ENCODE measurements around the gene GNG7. TPM values are rescaled to one million over a fixed set of nuclear protein-coding genes. Genes with fewer than 3 reads are reported as not detected.
A peak's percentile ranks its signal among the peaks of the same experiment; 100 is the strongest.
"Not testable (repeated sequence)": the region's sequence is repeated elsewhere in the genome, so short reads cannot be mapped to it uniquely, and the experiment has no call there.

Gene GNG7
- total RNA-seq, 2 donors from 2014 or later = 8.7 to 22.9 TPM

- H3K27ac ChIP-seq; intact Hi-C loops (cut with DNase I): not testable (repeated sequence)
- TF ChIP-seq POLR2AphosphoS5 (IDR thresholded peaks at IDR 0.05) = peak; percentile 11
These were observed 130.3 kb downstream of the GNG7 start for GRCh38 chr19:2572152-2572551.

GRCh38 chr19:2569596-2570465, 132.7 kb downstream of the GNG7 start:
- DNase-seq (ENCODE audit: low spot score) = no peak
- intact Hi-C loops (cut with DNase I) = no loop called here
- Histone ChIP-seq H3K4me1 (replicated peaks) (no peaks in the 10 kb centered on the region), H3K9me3 (no peaks in the 10 kb centered on the region), H3K4me3 (no peak overlapping the region), H3K36me3 (no peaks in the 10 kb centered on the region), H3K27ac (no peak overlapping the region), H3K27me3 (replicated peaks; ENCODE audit: insufficient read depth) (no peaks in the 10 kb centered on the region)
- TF ChIP-seq POLR2A (IDR thresholded peaks at IDR 0.05) (no peak), CTCF (IDR thresholded peaks at IDR 0.05) (no peak), POLR2AphosphoS5 (IDR thresholded peaks at IDR 0.05) (no peak)
- 88% methylated on average over 21 of the region's 21 CpGs for WGBS

More at GRCh38 chr19:2572152-2572551, 130.3 kb downstream of the GNG7 start:
- H3K36me3 ChIP-seq; H3K4me3 ChIP-seq; H3K9me3 ChIP-seq; H3K27me3 ChIP-seq (replicated peaks; ENCODE audit: insufficient read depth); DNase-seq (ENCODE audit: low spot score); H3K4me1 ChIP-seq (replicated peaks): not testable (repeated sequence)
- WGBS = 57% methylated on average over 12 of the region's 12 CpGs

- no peaks in the 10 kb centered on the region for H3K27me3 ChIP-seq (replicated peaks; ENCODE audit: insufficient read depth)
- DNase-seq (ENCODE audit: low spot score) = no peak
- no peaks in the 10 kb centered on the region for H3K9me3 ChIP-seq
- H3K36me3 ChIP-seq = no peaks in the 10 kb centered on the region
- H3K4me1 ChIP-seq (replicated peaks) = no peaks in the 10 kb centered on the region
- no peak overlapping the region for H3K4me3 ChIP-seq
- intact Hi-C loops (cut with DNase I) = no loop called here
- H3K27ac ChIP-seq = no peak overlapping the region
- TF ChIP-seq POLR2A (IDR thresholded peaks at IDR 0.05) = no peak
- TF ChIP-seq CTCF (IDR thresholded peaks at IDR 0.05) = no peak
- no peak for TF ChIP-seq POLR2AphosphoS5 (IDR thresholded peaks at IDR 0.05)
- 72% methylated on average over 6 of the region's 6 CpGs for whole genome bisulfite sequencing
These were observed 134.5 kb downstream of the GNG7 start for GRCh38 chr19:2567996-2568395.

- no peaks in the 10 kb centered on the region for H3K9me3 ChIP-seq
- no peak overlapping the region for H3K27ac ChIP-seq
- intact Hi-C loops (cut with DNase I) = no loop called here
- 76% methylated on average over 17 of the region's 17 CpGs for WGBS
- no peak for TF ChIP-seq CTCF (IDR thresholded peaks at IDR 0.05)
- no peak for TF ChIP-seq POLR2A (IDR thresholded peaks at IDR 0.05)
- TF ChIP-seq POLR2AphosphoS5 (IDR thresholded peaks at IDR 0.05) = no peak
- no peaks in the 10 kb centered on the region for H3K4me1 ChIP-seq (replicated peaks)
- H3K4me3 ChIP-seq = no peak overlapping the region
- H3K27me3 ChIP-seq (replicated peaks; ENCODE audit: insufficient read depth) = no peaks in the 10 kb centered on the region
- no peak for DNase-seq (ENCODE audit: low spot score)
- no peaks in the 10 kb centered on the region for H3K36me3 ChIP-seq
These were observed 134.9 kb downstream of the GNG7 start for GRCh38 chr19:2567580-2567979.

- H3K27ac ChIP-seq; intact Hi-C loops (cut with DNase I); H3K4me1 ChIP-seq (replicated peaks); H3K27me3 ChIP-seq (replicated peaks; ENCODE audit: insufficient read depth); H3K9me3 ChIP-seq; H3K36me3 ChIP-seq; H3K4me3 ChIP-seq; DNase-seq (ENCODE audit: low spot score): not testable (repeated sequence)
- WGBS = 87% methylated on average over 9 of the region's 9 CpGs
These were observed 138.9 kb downstream of the GNG7 start for GRCh38 chr19:2563546-2563945.

- 75% methylated on average over 14 of the region's 14 CpGs for WGBS
- H3K4me3 ChIP-seq = no peak overlapping the region
These were observed 140.6 kb downstream of the GNG7 start for GRCh38 chr19:2561895-2562294.

More at GRCh38 chr19:2561895-2562294, 140.6 kb downstream of the GNG7 start:
- H3K27ac ChIP-seq = no peak overlapping the region
- H3K9me3 ChIP-seq = no peaks in the 10 kb centered on the region
- TF ChIP-seq POLR2AphosphoS5 (IDR thresholded peaks at IDR 0.05) (no peak), POLR2A (IDR thresholded peaks at IDR 0.05) (no peak), CTCF (IDR thresholded peaks at IDR 0.05) (no peak)
- no peaks in the 10 kb centered on the region for H3K36me3 ChIP-seq
- no peaks in the 10 kb centered on the region for H3K4me1 ChIP-seq (replicated peaks)
- intact Hi-C loops (cut with DNase I) = no loop called here
- H3K27me3 ChIP-seq (replicated peaks; ENCODE audit: insufficient read depth) = no peaks in the 10 kb centered on the region
- no peak for DNase-seq (ENCODE audit: low spot score)
